GM23338 (cell line): ENCODE results near the gene OR9A2. TPM values are rescaled to one million over a fixed set of nuclear protein-coding genes. Genes with fewer than 3 reads are reported as not detected.

Experiments
- ATAC-seq: fragments of 200-7000 bp; cut with Tn5 transposase; 3 replicates; pipeline ENCODE4 v1.9.1; 2020
- DNase-seq: peaks from one replicate; pipeline ENCODE4 v3.0.0-alpha.2; 2015; ENCODE audit warnings: low spot score
- H2AFZ ChIP-seq: fragments of 200-600 bp; sonication (generic); 2 replicates; pipeline ENCODE4 v1.8.0; 2016; ENCODE audit warnings: antibody characterized with exemption, mild to moderate bottlenecking, moderate library complexity
- H3F3A ChIP-seq: fragments of 200-600 bp; sonication (generic); replicated peaks from 2 replicates; pipeline ENCODE4 v1.8.0; 2017; ENCODE audit warnings: antibody characterized with exemption, mixed run types, low read depth
- H3K27ac ChIP-seq: fragments of 200-600 bp; sonication (generic); 2 replicates; pipeline ENCODE4 v1.6.1; 2016; ENCODE audit warnings: low read depth
- H3K27me3 ChIP-seq: fragments of 200-600 bp; sonication (generic); 2 replicates; pipeline ENCODE4 v1.8.0; 2016; ENCODE audit warnings: mild to moderate bottlenecking, mixed run types, moderate library complexity; ENCODE audit not compliant: insufficient read depth
- H3K36me3 ChIP-seq: fragments of 200-600 bp; sonication (generic); 2 replicates; pipeline ENCODE4 v1.8.0; 2016; ENCODE audit warnings: mild to moderate bottlenecking; ENCODE audit not compliant: insufficient read depth
- H3K4me1 ChIP-seq: fragments of 200-600 bp; sonication (generic); 2 replicates; pipeline ENCODE4 v1.8.0; 2016; ENCODE audit warnings: mild to moderate bottlenecking, moderate library complexity; ENCODE audit not compliant: insufficient read depth
- H3K4me2 ChIP-seq: fragments of 200-600 bp; sonication (generic); 2 replicates; pipeline ENCODE4 v1.7.1; 2017; ENCODE audit warnings: mixed run types
- H3K4me3 ChIP-seq: fragments of 200-600 bp; sonication (generic); 2 replicates; pipeline ENCODE4 v1.6.1; 2016; ENCODE audit warnings: mixed run types
- H3K79me2 ChIP-seq: fragments of 200-600 bp; sonication (generic); replicated peaks from 2 replicates; pipeline ENCODE4 v1.8.0; 2017; ENCODE audit warnings: mild to moderate bottlenecking; ENCODE audit not compliant: insufficient read depth
- H3K9me2 ChIP-seq: fragments of 200-600 bp; sonication (generic); 2 replicates; pipeline ENCODE4 v1.8.0; 2017; ENCODE audit not compliant: insufficient read depth
- H4K20me1 ChIP-seq: fragments of 200-600 bp; sonication (generic); replicated peaks from 2 replicates; pipeline ENCODE4 v1.8.0; 2017; ENCODE audit warnings: mild to moderate bottlenecking; ENCODE audit not compliant: insufficient read depth
- H3K27ac Mint-ChIP-seq: 2 replicates; pipeline ENCODE4 v1.8.0; 2020; ENCODE audit warnings: inconsistent platforms, mild to moderate bottlenecking, moderate library complexity, mixed read lengths
- H3K27me3 Mint-ChIP-seq: 3 replicates; pipeline ENCODE4 v1.8.0; 2022; ENCODE audit warnings: low read depth, mild to moderate bottlenecking, moderate library complexity, mixed read lengths, inconsistent platforms; ENCODE audit not compliant: insufficient read depth, poor library complexity
- H3K36me3 Mint-ChIP-seq: 3 replicates; pipeline ENCODE4 v1.8.0; 2021; ENCODE audit warnings: low read depth, mild to moderate bottlenecking, inconsistent platforms, moderate library complexity, mixed read lengths
- H3K4me1 Mint-ChIP-seq: 3 replicates; pipeline ENCODE4 v1.8.0; 2020; ENCODE audit warnings: mild to moderate bottlenecking, inconsistent platforms, mixed read lengths
- H3K4me3 Mint-ChIP-seq: 3 replicates; pipeline ENCODE4 v1.8.0; 2021; ENCODE audit warnings: moderate library complexity, mild to moderate bottlenecking, inconsistent platforms, mixed read lengths
- H3K9me3 Mint-ChIP-seq: 3 replicates; pipeline ENCODE4 v1.8.0; 2020; ENCODE audit warnings: moderate library complexity, mild to moderate bottlenecking, inconsistent platforms, mixed read lengths
- CREB1 ChIP-seq: fragments of 250-450 bp; sonication (Bioruptor Pico); IDR thresholded peaks from 2 replicates; pipeline ENCODE4 v1.5.0; 2020; ENCODE audit warnings: low read depth, mild to moderate bottlenecking, moderate library complexity
- EZH2 ChIP-seq: fragments of 200-600 bp; sonication (generic); IDR thresholded peaks from one replicate; pipeline ENCODE4 v1.8.0; 2017; ENCODE audit warnings: antibody characterized with exemption, mild to moderate bottlenecking, low read depth; ENCODE audit not compliant: unreplicated experiment
- EZH2phosphoT487 ChIP-seq: fragments of 200-600 bp; sonication (generic); IDR thresholded peaks from one replicate; pipeline ENCODE4 v1.8.1; 2018; ENCODE audit warnings: antibody characterized with exemption; ENCODE audit not compliant: unreplicated experiment
- JUNB ChIP-seq: IDR thresholded peaks from one replicate; pipeline ENCODE4 v1.6.1; 2016; ENCODE audit warnings: antibody characterized with exemption; ENCODE audit not compliant: unreplicated experiment
- POLR2AphosphoS5 ChIP-seq: IDR thresholded peaks from 2 replicates; pipeline ENCODE4 v1.6.1; 2016; ENCODE audit warnings: antibody characterized with exemption, low read depth
- ZNF114 ChIP-seq: fragments of 250-450 bp; sonication (Bioruptor Pico); IDR thresholded peaks from 2 replicates; pipeline ENCODE4 v1.5.0; 2020; ENCODE audit warnings: mild to moderate bottlenecking, moderate library complexity
- ZNF331 ChIP-seq: fragments of 250-450 bp; sonication (Bioruptor Pico); IDR thresholded peaks from 2 replicates; pipeline ENCODE4 v1.5.0; 2020; ENCODE audit warnings: low read depth, mild to moderate bottlenecking, moderate library complexity
- polyA plus RNA-seq: library from polyadenylated mRNA; unstranded; fragments of >200 nt; fragmentation: Nextera tagmentation; extraction: Ambion mirVana; gene quantifications from 2 replicates; pipeline ENCODE4 v1.2.1, GENCODE V29; 2016
- total RNA-seq: library from RNA; depleted of rRNA; stranded (reverse); fragments of >200 nt; shearing (Covaris generic); gene quantifications from 2 replicates; pipeline ENCODE4 v1.2.3, GENCODE V29; 2014
- TF ChIP-seq, protein P1 (sequence below): fragments of 250-450 bp; sonication (Bioruptor Pico); IDR thresholded peaks from 2 replicates; pipeline ENCODE4 v1.5.0; 2020; ENCODE audit warnings: mild to moderate bottlenecking, moderate library complexity
- TF ChIP-seq, protein P2 (sequence below): IDR thresholded peaks from 2 replicates; pipeline ENCODE4 v1.6.1; 2016; ENCODE audit warnings: antibody characterized with exemption

Gene OR9A2
- total and polyA plus RNA-seq, 2 experiments from 2014 or later, result not detected

- TF ChIP-seq, protein P1, sequence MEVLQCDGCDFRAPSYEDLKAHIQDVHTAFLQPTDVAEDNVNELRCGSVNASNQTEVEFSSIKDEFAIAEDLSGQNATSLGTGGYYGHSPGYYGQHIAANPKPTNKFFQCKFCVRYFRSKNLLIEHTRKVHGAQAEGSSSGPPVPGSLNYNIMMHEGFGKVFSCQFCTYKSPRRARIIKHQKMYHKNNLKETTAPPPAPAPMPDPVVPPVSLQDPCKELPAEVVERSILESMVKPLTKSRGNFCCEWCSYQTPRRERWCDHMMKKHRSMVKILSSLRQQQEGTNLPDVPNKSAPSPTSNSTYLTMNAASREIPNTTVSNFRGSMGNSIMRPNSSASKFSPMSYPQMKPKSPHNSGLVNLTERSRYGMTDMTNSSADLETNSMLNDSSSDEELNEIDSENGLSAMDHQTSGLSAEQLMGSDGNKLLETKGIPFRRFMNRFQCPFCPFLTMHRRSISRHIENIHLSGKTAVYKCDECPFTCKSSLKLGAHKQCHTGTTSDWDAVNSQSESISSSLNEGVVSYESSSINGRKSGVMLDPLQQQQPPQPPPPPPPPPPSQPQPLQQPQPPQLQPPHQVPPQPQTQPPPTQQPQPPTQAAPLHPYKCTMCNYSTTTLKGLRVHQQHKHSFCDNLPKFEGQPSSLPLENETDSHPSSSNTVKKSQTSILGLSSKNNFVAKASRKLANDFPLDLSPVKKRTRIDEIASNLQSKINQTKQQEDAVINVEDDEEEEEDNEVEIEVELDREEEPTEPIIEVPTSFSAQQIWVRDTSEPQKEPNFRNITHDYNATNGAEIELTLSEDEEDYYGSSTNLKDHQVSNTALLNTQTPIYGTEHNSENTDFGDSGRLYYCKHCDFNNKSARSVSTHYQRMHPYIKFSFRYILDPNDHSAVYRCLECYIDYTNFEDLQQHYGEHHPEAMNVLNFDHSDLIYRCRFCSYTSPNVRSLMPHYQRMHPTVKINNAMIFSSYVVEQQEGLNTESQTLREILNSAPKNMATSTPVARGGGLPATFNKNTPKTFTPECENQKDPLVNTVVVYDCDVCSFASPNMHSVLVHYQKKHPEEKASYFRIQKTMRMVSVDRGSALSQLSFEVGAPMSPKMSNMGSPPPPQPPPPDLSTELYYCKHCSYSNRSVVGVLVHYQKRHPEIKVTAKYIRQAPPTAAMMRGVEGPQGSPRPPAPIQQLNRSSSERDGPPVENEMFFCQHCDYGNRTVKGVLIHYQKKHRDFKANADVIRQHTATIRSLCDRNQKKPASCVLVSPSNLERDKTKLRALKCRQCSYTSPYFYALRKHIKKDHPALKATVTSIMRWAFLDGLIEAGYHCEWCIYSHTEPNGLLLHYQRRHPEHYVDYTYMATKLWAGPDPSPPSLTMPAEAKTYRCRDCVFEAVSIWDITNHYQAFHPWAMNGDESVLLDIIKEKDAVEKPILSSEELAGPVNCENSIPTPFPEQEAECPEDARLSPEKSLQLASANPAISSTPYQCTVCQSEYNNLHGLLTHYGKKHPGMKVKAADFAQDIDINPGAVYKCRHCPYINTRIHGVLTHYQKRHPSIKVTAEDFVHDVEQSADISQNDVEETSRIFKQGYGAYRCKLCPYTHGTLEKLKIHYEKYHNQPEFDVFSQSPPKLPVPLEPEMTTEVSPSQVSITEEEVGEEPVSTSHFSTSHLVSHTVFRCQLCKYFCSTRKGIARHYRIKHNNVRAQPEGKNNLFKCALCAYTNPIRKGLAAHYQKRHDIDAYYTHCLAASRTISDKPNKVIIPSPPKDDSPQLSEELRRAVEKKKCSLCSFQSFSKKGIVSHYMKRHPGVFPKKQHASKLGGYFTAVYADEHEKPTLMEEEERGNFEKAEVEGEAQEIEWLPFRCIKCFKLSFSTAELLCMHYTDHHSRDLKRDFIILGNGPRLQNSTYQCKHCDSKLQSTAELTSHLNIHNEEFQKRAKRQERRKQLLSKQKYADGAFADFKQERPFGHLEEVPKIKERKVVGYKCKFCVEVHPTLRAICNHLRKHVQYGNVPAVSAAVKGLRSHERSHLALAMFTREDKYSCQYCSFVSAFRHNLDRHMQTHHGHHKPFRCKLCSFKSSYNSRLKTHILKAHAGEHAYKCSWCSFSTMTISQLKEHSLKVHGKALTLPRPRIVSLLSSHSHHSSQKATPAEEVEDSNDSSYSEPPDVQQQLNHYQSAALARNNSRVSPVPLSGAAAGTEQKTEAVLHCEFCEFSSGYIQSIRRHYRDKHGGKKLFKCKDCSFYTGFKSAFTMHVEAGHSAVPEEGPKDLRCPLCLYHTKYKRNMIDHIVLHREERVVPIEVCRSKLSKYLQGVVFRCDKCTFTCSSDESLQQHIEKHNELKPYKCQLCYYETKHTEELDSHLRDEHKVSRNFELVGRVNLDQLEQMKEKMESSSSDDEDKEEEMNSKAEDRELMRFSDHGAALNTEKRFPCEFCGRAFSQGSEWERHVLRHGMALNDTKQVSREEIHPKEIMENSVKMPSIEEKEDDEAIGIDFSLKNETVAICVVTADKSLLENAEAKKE (CRISPR knock-in tag), result no peak
- TF ChIP-seq POLR2AphosphoS5, result no peak
- no peak for TF ChIP-seq EZH2
Measured at GRCh38 chr7:143016996-143017395, 9.9 kb downstream of the OR9A2 start (continued).

- no peaks in the 10 kb centered on the region for H3K4me1 ChIP-seq
- DNase-seq (no peak), ATAC-seq (no peak)
- no peaks in the 10 kb centered on the region for H3F3A ChIP-seq
- no peaks in the 10 kb centered on the region for H3K36me3 Mint-ChIP-seq
- H3K27ac ChIP-seq, result no peak overlapping the region
- no peak overlapping the region for H3K4me2 ChIP-seq
- no peaks in the 10 kb centered on the region for H3K36me3 ChIP-seq
- no peaks in the 10 kb centered on the region for H3K79me2 ChIP-seq
- H3K27me3 Mint-ChIP-seq, result no peaks in the 10 kb centered on the region
- no peak overlapping the region for H3K4me3 ChIP-seq
- no peaks in the 10 kb centered on the region for H3K9me3 Mint-ChIP-seq
- H4K20me1 ChIP-seq, result no peaks in the 10 kb centered on the region
- no peak overlapping the region for H2AFZ ChIP-seq
- no peaks in the 10 kb centered on the region for H3K9me2 ChIP-seq
- H3K4me3 Mint-ChIP-seq, result no peak overlapping the region
- no peaks in the 10 kb centered on the region for H3K4me1 Mint-ChIP-seq
- H3K27ac Mint-ChIP-seq, result no peak overlapping the region
- H3K27me3 ChIP-seq, result no peaks in the 10 kb centered on the region
- TF ChIP-seq ZNF114 (no peak), ZNF331 (CRISPR knock-in tag) (no peak), EZH2phosphoT487 (no peak), CREB1 (CRISPR knock-in tag) (no peak), POLR2AphosphoS5 (no peak), JUNB (no peak)
- TF ChIP-seq, protein P1 (CRISPR knock-in tag), result no peak
- TF ChIP-seq, protein P2, sequence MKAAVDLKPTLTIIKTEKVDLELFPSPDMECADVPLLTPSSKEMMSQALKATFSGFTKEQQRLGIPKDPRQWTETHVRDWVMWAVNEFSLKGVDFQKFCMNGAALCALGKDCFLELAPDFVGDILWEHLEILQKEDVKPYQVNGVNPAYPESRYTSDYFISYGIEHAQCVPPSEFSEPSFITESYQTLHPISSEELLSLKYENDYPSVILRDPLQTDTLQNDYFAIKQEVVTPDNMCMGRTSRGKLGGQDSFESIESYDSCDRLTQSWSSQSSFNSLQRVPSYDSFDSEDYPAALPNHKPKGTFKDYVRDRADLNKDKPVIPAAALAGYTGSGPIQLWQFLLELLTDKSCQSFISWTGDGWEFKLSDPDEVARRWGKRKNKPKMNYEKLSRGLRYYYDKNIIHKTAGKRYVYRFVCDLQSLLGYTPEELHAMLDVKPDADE, result no peak
Measured at GRCh38 chr7:143015926-143016490, 10.9 kb downstream of the OR9A2 start.
